ENCODE results near the gene RTN4RL1. TPM values are rescaled to one million over a fixed set of nuclear protein-coding genes. Genes with fewer than 3 reads are reported as not detected.

The RTN4RL1 gene
- total and polyA plus RNA-seq, 2 of the 13 experiments (the other 11 are each of a cell fraction or from before 2014, with no cell fraction given) = 0.01 TPM; not detected in 1

- Histone ChIP-seq H3K4me2 (ENCODE audit: low read depth, low read length) (no peak overlapping the region), H2AFZ (ENCODE audit: low read length) (no peak overlapping the region), H3K9ac (ENCODE audit: insufficient read depth, low read depth, low read length) (no peak overlapping the region), H4K20me1 (ENCODE audit: insufficient read depth, low read length) (no peaks in the 10 kb centered on the region), H3K27me3 (ENCODE audit: control insufficient read depth in 1 of 2, insufficient read depth in 2 of 2, low read length in 2 of 2) (no peaks in the 10 kb centered on the region), H3K79me2 (ENCODE audit: insufficient read depth, low read length) (no peaks in the 10 kb centered on the region), H3K9me3 (ENCODE audit: low read length) (no peaks in the 10 kb centered on the region), H3K36me3 (replicated peaks in 1 of 2; ENCODE audit: control insufficient read depth in 1 of 2, insufficient read depth in 2 of 2, low read length in 2 of 2) (peaks cover 14 to 25% of the 10 kb centered on the region in 2 experiments), H3K4me3 (replicated peaks in 1 of 3; ENCODE audit: insufficient read depth in 1 of 3, low read depth in 2 of 3, low read length in 3 of 3) (no peak overlapping the region), H3K27ac (ENCODE audit: extremely low read length, insufficient read depth, low read length) (no peak overlapping the region), H3K4me1 (ENCODE audit: insufficient read depth, low read length) (peaks cover 38% of the 10 kb centered on the region)
- ChIA-PET POLR2A (no interaction called here), CTCF (ENCODE audit: low intra/inter-chr PET ratio, low total read pairs) (no interaction called here)
- no peak for TF ChIP-seq PRDM10 (CRISPR knock-in tag; IDR thresholded peaks at IDR 0.05; ENCODE audit: low read depth)
- TF ChIP-seq GPN1 (CRISPR knock-in tag; IDR thresholded peaks at IDR 0.05; ENCODE audit: borderline replicate concordance) = no peak
- no peak for TF ChIP-seq ZNF563 (CRISPR knock-in tag; IDR thresholded peaks at IDR 0.05)
- TF ChIP-seq ZNF234 (CRISPR knock-in tag; conservative IDR thresholded peaks at IDR 0.05) = no peak
- no peak for TF ChIP-seq ZNF660 (CRISPR knock-in tag; IDR thresholded peaks at IDR 0.05; ENCODE audit: borderline replicate concordance, low read depth)
- TF ChIP-seq ZNF670 (CRISPR knock-in tag; IDR thresholded peaks at IDR 0.05; ENCODE audit: borderline replicate concordance) = no peak
- TF ChIP-seq KAT8 (CRISPR knock-in tag; IDR thresholded peaks at IDR 0.05) = no peak
- no peak for TF ChIP-seq TOPORS (CRISPR knock-in tag; IDR thresholded peaks at IDR 0.05)
- TF ChIP-seq ZFP36L1 (CRISPR knock-in tag; IDR thresholded peaks at IDR 0.05) = no peak
- no peak for TF ChIP-seq THAP8 (CRISPR knock-in tag; IDR thresholded peaks at IDR 0.05; ENCODE audit: borderline replicate concordance)
- no peak for TF ChIP-seq GZF1 (CRISPR knock-in tag; IDR thresholded peaks at IDR 0.05)
- no peak for TF ChIP-seq ZMAT5 (CRISPR knock-in tag; IDR thresholded peaks at IDR 0.05; ENCODE audit: borderline replicate concordance, low read depth)
- no peak for TF ChIP-seq ZFP37 (CRISPR knock-in tag; IDR thresholded peaks at IDR 0.05; ENCODE audit: borderline replicate concordance)
- no peak for TF ChIP-seq MAFK (conservative IDR thresholded peaks at IDR 0.05 in 1 of 2, IDR thresholded peaks at IDR 0.05 in 1 of 2; ENCODE audit: low read length in 2 of 2)
- no peak for TF ChIP-seq DRAP1 (CRISPR knock-in tag; IDR thresholded peaks at IDR 0.05)
- TF ChIP-seq ZFP62 (CRISPR knock-in tag; IDR thresholded peaks at IDR 0.05) = no peak
- TF ChIP-seq MXI1 (IDR thresholded peaks at IDR 0.05; ENCODE audit: borderline replicate concordance, low read depth, low read length) = no peak
- TF ChIP-seq RFX1 (IDR thresholded peaks at IDR 0.05) = no peak
- in situ Hi-C loops (cut with HindIII; ENCODE audit: extremely low pct_ligation_motif_present, low pct_unique_long_range_greater_than_20kb) (no loop called here), intact Hi-C loops (cut with micrococcal nuclease; ENCODE audit: unreplicated experiment) (no loop called here)
- BruUV-seq (replicated peaks) = no TSS peak
- FAIRE-seq = no peak
- WGBS (ENCODE audit: low lambda C conversion rate) = 88% methylated on average over 5 of the region's 5 CpGs
- ATAC-seq = no peak
- no peak for DNase-seq (ENCODE audit: low spot score)
These were observed 39.0 kb upstream of the RTN4RL1 start for GRCh38 chr17:2064147-2064489.

Data from HepG2 (cell line).